HG02885 (cell line): ENCODE data around the gene WDR41.

Source experiments
- ATAC-seq: cut with Tn5 transposase; IDR thresholded peaks from one replicate; pipeline ENCODE4 v1.9.1; 2021; ENCODE audit warnings: mild to moderate bottlenecking; ENCODE audit not compliant: unreplicated experiment, poor library complexity

WDR41 gene

GRCh38 chr5:77449277-77449676, 42.8 kb downstream of the WDR41 start:
- ATAC-seq = no peak

GRCh38 chr5:77448831-77449230, 43.3 kb downstream of the WDR41 start:
- no peak for ATAC-seq

DNA sequence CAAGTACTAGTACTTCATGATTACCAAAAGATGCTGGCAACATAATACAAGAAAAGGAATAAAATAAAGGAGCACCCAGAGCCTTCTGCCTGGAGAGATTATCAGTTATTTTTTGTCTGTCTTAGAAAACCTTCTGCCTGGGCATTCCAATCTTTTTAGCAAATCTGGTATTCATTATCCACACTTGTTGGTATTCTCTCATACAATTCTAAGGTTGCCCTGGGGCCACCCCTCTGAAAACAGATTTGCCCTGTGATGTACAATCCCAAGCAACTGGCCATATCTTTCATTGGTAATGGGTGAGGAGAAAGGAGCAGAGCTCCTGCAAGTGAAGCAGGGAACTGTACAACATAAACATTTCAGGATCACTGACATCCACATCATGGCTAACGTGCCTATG, 47.8 kb downstream of the WDR41 start:
- no peak for ATAC-seq

GRCh38 chr5:77443670-77444069, 48.4 kb downstream of the WDR41 start:
- ATAC-seq = no peak

GRCh38 chr5:77438071-77438470, 54.0 kb downstream of the WDR41 start:
- ATAC-seq = no peak

DNA sequence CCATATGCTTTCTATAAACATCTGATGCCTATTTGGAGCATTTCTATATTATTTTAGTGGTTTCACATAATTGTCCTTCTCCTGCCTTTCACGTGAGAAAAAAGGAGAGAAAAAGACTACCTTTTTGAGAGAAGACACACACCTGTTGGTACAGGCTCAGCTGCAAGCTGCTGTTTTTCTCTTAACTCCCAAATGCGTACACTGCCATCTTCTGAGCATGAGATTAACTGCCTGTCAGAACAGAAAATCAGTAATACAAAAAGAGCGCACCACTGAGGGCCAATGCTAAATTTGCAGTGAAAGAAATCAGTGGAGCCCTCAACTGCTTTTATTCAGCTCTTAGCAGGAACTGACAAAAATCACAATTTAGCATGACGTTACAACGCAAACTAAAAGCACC, 54.9 kb downstream of the WDR41 start:
- no peak for ATAC-seq

- no peak for ATAC-seq
These were observed 60.4 kb downstream of the WDR41 start for GRCh38 chr5:77431719-77432118.

DNA sequence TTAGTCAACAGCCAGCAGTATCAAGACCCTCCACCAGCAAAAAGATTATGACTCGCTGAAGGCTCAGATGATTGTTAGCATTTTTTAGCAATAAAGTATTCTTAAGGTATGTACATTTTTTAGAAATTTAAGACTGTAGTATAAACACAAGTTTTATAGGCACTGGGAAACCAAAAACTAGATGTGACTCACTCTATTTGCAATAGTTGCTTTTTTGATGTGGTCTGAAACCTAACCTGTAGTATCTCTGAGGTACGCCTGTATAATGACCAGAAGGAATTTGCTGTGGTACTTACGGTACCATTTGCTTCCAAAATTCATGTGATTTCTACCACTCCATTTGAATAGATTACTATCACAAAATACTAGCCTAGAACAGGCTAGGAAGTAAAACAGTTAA, 60.8 kb downstream of the WDR41 start:
- ATAC-seq = no peak

DNA sequence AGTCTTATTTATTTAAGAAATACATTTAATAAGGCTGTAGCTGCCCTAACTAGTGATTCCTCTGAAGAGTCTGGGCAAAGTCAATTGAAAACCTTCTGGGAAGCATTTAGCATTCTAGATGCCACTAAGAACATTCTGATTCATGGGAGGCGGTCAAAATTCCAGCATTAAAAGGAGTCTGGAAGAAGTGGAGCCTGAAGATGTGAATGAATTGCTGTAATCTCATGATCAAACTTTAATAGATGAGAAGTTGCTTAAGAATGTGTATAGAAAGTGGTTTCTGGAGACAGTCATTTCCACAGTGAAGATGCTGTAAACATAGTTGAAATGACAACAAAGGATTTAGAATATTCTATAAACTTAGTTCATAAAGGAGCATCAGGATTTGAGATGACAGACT, 61.4 kb downstream of the WDR41 start:
- ATAC-seq = no peak

- ATAC-seq = no peak
These were observed 63.6 kb downstream of the WDR41 start for GRCh38 chr5:77428526-77428925.

- no peak for ATAC-seq
These were observed 64.1 kb downstream of the WDR41 start for GRCh38 chr5:77427998-77428397.

GRCh38 chr5:77426670-77427069, 65.4 kb downstream of the WDR41 start:
- ATAC-seq = no peak

DNA sequence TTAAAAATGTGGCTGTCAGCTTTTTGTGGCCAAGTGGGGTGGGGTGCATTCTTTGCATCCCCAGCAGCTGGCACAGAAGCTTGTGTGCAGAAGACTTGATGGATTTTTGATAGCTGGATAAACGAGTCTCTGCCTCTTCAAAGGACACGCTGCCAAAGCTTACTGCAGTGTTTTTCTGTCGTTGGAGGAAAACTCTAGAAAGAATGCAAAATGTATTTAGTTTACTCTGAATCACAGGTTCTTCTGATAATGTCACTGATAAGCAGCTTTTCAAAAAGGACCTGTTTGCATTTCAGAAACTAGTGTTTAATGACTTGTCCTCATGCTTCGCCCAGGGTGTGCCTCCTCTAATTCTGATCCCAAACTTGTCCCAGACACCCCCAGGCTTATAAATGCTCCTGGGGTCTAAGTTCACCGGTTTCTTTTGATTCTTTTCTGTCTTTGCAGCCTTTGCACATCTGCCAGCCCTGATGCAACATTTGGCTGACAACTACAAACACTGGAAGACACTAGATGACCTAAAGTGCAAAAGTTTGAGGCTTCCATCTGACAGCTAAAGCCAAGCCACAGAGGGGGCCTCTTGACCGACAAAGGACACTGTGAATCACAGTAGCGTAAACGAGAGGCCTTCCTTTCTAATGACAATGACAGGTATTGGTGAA, 66.0 kb downstream of the WDR41 start:
- no peak for ATAC-seq

DNA sequence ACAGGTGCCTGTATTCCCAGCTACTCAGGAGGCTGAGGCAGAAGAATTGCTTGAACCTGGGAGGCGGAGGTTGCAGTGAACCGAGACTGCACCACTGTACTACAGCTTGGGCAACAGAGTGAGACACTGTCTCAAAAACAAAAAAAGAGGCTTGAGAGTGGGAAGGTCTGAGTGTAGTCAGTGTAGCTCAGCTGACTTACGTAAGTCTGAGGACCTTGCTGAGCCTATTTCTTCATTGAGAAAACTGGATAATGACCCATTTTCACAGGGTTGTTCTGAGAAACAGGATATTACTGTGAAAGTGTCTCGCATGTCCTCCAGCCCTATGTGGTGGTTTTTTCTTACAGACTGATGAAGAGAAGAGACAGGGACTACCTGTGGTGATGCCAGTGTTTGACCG, 66.7 kb downstream of the WDR41 start:
- no peak for ATAC-seq

DNA sequence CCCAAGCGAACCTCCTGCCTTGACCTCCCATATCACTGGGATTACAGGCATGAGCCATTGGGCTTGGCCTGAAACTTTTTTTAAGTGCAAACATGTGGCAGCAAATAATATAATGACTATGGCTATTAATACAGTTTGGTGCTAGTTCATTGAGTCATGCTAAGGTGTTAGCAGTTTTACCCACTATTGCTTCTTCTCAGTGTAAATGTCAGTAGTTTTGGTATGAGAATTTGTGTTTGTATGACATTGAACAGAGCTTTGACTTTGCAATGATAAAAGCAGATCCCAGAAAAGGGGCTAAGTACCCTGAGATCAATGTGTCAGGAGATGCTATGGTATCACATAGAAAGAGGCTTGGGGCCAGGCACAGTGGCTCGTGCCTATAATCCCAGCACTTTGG, 67.2 kb downstream of the WDR41 start:
- no peak for ATAC-seq

GRCh38 chr5:77423022-77423750, 68.9 kb downstream of the WDR41 start:
- no peak for ATAC-seq

GRCh38 chr5:77420940-77421339, 71.2 kb downstream of the WDR41 start:
- ATAC-seq = no peak

GRCh38 chr5:77419644-77420582, 72.2 kb downstream of the WDR41 start:
- no peak for ATAC-seq

- ATAC-seq = no peak
These were observed 73.2 kb downstream of the WDR41 start for GRCh38 chr5:77418601-77419581.

DNA sequence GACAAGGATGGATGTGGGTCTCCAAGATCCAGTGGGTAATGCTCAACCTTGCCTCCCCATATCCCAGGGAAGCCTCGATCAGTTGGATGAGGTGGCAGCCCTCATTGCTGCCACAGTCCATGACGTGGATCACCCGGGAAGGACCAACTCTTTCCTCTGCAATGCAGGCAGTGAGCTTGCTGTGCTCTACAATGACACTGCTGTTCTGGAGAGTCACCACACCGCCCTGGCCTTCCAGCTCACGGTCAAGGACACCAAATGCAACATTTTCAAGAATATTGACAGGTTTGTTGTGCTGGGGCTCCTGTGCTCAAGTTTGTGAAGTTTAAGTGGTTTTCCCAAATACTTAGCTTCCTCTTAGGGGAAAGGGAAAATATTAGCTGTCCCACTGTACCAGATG, 74.0 kb downstream of the WDR41 start:
- no peak for ATAC-seq
